Activated T-cell treated with anti-CD3 and anti-CD28 coated beads, Interleukin-2, amount 50 U/mL, for 1 hour (primary cell): ENCODE results near the gene LHFPL2.

ENCODE experiments used
- DNase-seq: peaks from one replicate; pipeline ENCODE4 v3.0.0-alpha.2; 2020

The LHFPL2 gene

GRCh38 chr5:78540335-78541085 lies 108.1 kb downstream of the LHFPL2 start:
- DNase-seq, result no peak

GRCh38 chr5:78538240-78538850 lies 110.2 kb downstream of the LHFPL2 start:
- DNase-seq, result no peak

DNA sequence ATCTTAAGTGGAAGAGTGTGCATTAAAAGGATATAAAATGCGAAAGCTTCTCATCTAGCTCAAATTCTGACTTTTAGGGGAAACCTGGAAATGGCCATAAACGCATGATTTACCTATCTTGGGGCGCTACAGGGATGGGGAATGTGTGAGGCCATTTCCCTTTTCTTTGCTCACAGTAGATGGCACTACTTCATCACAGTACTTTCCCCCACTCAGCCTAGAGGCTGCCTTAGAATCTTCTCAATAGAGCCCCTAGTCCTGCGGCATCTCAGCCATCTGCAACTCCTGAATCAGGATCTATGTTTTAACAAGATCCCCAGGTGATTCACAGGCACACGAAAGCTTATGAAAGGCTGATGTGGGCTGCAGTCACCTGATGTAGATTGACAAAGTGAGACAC lies 110.8 kb downstream of the LHFPL2 start:
- DNase-seq, result no peak

- no peak for DNase-seq
These were observed 111.2 kb downstream of the LHFPL2 start for GRCh38 chr5:78537411-78537810.

DNA sequence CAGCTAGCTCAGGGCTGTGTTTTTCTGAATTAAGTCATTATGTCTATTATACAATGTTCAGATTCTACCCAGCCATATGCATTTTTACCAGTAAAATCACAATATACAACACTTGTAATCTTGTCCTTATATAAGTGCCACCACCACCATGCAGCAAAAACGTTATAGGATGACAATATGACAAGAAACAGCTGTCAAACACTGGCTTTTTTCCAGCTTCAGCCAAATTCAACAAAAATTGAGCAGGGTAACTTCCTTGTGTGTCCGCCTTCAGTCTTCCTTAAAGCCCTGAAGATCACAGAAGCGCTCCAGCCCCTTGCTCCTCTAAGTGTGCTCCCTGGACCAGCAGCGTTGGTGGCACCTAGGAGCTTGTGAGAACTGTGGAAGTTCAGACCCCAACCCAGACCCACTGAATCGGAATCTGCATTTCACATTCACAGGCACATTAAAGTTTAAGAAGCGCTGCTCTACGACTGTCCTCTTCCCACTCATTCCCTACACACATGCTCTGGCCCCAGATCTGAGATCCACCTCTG lies 111.8 kb downstream of the LHFPL2 start:
- DNase-seq, result no peak

DNA sequence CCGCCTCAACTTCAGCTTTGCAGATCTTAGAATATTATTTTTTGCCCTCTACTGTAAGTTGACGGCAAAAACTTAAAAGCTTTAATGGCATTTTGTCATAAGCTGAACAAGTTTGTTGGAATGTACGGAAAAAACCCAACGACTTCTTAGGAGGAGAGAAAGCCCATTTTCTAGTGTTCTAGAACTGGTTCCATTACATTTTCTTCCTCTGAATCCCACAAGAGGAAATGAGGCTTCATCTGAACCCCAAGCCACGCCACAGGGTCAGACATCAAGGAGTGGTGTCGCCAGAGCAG lies 113.7 kb downstream of the LHFPL2 start:
- DNase-seq, result no peak

- no peak for DNase-seq
These were observed 114.2 kb downstream of the LHFPL2 start for GRCh38 chr5:78534148-78534904.

DNA sequence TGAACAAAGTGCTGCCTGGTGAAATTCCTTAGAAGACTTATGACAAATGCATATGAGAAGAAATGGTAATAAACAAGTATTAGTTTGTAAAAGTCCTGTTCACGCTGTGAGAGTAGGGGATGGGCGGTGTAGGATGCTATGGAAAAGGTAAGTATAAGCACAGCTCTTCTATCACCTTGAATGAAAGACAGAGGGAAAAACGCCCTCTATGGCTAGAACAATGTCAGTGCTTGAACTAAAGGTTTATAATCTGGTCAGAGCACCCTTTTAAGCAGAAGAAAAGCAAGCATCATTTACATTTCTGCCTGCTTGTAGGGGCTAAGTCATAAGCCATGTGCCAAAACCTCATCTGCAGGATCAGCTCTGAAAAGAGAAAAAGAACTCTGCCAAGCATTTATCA lies 115.2 kb downstream of the LHFPL2 start:
- no peak for DNase-seq

DNA sequence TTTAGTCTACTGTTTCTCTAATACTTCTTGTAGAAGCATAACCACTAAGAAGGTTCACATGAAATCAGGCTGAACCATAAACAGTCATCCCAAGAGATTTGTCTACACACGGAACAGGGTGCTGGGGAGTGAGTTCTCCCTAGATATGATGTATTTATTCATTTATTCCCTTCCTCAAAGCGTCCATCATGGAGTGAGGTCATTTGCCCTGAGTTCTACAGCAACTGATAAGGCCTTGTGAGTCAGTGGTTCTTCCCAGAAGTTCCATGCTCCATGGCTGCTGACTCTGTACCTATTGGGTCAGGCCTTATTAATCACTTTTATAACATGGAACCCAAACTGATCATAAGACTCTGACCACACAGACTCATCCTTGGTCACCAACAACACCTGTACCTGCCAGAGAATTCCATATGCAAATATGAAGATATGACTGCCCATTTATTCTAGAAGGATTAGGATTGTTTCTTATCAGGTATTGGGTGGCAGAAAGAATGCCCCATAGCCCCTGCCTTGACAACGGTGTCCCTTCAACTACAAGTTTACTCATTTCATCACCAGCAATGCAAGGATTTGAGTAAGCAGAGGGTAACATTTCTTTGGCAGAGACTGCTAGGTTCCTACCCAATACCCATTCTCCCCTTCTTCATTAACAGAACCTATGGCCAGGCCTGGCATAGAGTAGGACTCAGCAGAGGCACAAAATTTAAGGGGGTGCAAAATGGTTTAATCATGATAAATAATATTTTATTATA lies 118.1 kb downstream of the LHFPL2 start:
- DNase-seq, result no peak

DNA sequence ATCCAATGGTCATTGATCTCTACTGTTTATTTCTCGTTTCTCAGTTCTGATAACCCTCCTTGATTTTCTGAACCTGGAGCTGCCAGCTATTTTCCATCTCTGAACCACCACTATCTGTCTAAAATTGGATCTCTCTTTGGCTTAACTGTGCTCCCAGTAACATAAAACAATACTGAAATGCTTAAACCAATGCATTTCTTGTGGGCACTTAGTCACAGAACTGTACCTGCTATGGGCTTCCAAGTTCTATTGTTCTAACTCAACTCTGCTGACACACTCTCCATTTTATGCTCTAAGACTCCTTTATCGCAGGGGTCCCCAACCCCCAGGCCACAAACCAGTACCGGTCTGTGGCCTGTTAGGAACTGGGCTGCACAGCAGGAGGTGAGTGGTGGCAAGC lies 120.6 kb downstream of the LHFPL2 start:
- no peak for DNase-seq

DNA sequence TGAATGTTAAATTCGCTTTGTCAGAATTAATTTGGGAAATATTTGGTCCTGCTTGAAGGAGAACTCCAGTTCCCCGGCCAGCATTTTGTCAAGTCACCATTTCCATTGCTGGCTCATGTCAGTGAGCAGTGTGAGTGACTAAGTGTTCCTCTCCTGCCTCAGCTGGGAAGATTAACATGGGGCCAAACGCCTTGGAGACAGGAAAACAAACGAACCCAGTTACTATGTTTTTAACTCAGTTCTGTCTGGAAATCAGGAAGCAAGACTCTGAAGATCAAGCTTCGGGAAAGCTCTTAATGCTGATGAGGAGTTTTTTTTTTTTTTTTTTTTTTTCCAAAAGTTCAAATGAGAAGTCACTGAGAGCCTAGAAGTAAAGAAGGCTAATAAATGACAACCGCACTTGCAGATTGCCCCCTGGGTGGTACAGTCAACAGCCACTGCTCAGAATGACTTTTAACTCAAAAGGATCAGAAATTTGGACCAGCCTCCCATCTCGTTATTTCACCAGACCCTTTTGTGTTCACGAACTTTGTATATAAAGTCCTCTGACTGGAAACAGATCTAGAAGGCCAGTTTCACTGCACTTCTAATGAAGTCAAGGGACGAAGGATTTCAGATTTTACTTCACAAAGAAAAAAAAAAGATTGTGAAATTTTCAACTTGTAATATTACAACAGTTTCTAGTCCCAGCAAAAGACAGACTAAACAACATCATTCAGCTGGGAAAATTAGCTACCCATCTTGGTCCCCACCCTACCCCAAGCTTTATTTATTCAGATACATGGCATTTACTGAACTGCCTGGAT lies 121.3 kb downstream of the LHFPL2 start:
- no peak for DNase-seq

GRCh38 chr5:78526049-78526525 lies 122.5 kb downstream of the LHFPL2 start:
- no peak for DNase-seq

DNA sequence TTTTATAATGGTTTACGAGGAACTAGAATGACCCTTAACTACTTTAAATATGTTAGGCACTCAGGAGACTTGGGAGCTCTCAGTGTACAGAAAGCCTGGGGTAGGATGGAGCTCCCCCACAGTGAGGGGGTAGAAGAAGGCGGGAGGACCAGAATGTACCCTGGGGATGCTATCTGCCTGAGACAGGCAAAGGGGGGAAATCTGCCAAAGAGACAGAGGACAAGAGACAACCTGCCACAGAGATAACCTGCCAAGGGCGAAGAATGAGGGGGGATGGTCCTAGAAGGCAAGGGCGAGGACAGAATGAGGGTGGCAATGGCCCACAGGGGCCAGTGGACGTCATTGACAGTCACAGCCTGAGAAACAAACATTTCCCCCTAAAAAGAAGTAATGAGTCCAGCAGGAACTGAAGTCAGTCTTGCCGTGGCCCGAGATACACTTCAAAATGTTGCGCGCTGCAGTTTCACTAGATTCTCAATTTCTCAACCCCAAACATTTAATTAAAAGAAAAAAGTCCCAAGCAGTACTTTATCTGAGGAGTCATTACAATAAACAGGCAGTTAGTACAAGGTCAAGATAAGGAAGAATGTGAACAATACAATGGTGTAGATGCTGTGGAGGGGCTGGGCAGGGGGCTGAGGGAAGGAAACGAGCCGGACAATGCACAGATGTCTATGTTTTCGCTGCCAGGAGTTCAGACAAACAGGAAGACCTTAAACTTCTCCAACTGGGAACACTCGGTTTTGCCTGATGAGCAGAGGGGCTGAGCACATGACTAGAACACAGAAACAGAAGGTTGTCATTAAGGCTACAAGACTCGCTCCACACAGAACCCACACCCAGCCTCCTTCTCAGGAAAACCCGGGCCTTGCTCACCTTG lies 125.0 kb downstream of the LHFPL2 start:
- no peak for DNase-seq

GRCh38 chr5:78522476-78523260 lies 125.9 kb downstream of the LHFPL2 start:
- DNase-seq, result no peak

GRCh38 chr5:78521455-78521854 lies 127.1 kb downstream of the LHFPL2 start:
- DNase-seq, result no peak

GRCh38 chr5:78519198-78519941 lies 129.2 kb downstream of the LHFPL2 start:
- no peak for DNase-seq

- no peak for DNase-seq
These were observed 130.0 kb downstream of the LHFPL2 start for GRCh38 chr5:78518365-78519197.

- DNase-seq, result no peak
These were observed 132.9 kb downstream of the LHFPL2 start for GRCh38 chr5:78515670-78516069.
